Stimulated activated naive CD4-positive, alpha-beta T cell (primary cell): ENCODE measurements around the gene PANX2.
"Not testable (repeated sequence)": the region's sequence is repeated elsewhere in the genome, so short reads cannot be mapped to it uniquely, and the experiment has no call there.

Experiments used
- DNase-seq, 6 experiments: peaks; one replicate each; lab custom pipeline; 2025; lab: John Stamatoyannopoulos, UW

Gene PANX2, protein sequence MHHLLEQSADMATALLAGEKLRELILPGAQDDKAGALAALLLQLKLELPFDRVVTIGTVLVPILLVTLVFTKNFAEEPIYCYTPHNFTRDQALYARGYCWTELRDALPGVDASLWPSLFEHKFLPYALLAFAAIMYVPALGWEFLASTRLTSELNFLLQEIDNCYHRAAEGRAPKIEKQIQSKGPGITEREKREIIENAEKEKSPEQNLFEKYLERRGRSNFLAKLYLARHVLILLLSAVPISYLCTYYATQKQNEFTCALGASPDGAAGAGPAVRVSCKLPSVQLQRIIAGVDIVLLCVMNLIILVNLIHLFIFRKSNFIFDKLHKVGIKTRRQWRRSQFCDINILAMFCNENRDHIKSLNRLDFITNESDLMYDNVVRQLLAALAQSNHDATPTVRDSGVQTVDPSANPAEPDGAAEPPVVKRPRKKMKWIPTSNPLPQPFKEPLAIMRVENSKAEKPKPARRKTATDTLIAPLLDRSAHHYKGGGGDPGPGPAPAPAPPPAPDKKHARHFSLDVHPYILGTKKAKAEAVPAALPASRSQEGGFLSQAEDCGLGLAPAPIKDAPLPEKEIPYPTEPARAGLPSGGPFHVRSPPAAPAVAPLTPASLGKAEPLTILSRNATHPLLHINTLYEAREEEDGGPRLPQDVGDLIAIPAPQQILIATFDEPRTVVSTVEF

GRCh38 chr22:50170453-50171318 is at the start of gene PANX2:
TSS of gene PANX2 (plus strand) at chr22:50170731. CDS start at chr22:50170731, 0 bp downstream.
- no peak for DNase-seq

- no peak for DNase-seq
Observed at GRCh38 chr22:50121202-50121740, 49.3 kb upstream of the PANX2 start.

DNA sequence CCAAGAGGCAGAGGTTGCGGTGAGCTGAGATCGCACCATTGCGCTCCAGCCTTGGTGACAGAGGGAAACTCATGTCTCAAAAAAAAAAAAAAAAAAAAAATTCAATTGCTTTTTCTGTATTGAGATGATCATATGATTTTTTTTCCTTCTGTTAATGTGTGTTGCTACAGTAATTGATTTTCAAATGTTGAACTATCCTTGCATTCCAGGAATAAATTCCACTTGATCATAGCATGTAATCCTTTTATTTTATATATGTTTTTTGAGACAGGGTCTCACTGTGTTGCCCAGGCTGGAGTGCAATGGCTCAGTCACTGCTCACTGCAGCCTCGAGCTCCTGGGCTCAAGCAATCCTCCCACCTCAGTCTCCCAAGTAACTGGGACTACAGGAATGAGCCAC is 47.4 kb upstream of the PANX2 start:
- DNase-seq = no peak

DNA sequence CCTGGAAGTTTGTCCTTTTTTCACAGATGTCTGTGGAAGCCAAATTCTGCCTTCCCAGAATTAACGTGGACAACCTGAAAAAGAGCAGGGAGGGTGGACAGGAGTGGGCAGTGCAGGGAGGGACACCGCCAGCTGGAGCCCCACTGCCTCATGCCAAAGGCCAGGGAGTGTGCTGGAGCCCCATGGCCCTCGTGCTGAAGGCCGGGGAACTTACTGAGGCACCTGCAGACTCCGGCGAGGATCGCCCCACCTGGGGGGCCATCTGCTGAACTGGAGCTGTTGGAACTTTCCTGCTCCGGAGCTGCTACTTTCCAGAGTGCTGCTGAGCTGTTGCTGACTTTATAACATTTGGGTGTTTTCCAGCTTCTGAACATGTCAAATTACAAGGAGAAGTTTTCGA is 45.5 kb upstream of the PANX2 start:
- DNase-seq = no peak

DNA sequence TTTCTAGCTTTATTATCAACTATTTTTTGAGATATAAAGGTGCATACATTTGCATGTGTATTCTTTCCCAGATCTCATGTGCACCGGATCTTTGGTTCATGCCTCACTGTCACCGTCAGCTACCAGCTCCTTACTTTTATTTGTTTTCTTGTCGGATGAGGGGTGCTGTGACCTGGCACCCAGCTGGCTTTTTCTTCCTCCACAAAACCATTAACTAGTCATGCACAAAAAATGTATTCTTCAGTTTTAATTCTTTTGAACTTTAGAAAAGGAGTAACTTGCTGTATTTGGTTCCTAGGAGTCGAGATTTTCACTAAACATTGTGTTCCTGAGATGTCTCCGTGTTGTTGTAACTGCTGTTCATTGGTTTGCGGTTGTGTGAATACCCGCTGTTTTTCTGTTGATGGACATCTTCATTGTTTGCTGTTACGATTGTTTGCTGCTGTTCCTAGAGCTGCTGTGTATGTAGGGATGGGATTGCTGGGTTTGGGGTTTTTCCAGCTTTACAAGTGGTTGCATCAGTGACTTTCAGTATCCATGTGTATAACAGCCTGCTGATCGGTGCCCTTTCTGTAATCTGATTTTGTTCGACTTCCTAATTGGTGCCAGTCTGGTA is 41.3 kb upstream of the PANX2 start:
- DNase-seq = no peak

DNA sequence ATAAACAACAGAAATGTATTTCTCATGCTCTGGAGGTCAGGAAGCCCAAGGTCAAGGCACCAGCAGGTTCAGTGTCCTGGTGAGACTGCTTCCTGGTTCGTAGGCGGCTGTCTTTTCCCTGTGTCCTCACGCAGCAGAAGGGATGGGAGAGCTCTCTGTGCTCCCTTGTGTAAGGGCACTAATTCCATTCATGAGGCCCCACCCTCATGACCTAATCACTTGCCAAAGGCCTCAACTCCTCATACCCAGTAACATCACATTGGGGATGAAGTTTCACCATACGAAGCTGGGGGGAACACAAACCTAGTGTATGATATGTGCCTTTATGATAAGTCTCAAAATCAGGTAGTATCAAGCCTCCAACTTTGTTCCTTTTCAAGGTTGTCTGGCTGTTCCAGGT is 38.6 kb upstream of the PANX2 start:
- no peak for DNase-seq

DNA sequence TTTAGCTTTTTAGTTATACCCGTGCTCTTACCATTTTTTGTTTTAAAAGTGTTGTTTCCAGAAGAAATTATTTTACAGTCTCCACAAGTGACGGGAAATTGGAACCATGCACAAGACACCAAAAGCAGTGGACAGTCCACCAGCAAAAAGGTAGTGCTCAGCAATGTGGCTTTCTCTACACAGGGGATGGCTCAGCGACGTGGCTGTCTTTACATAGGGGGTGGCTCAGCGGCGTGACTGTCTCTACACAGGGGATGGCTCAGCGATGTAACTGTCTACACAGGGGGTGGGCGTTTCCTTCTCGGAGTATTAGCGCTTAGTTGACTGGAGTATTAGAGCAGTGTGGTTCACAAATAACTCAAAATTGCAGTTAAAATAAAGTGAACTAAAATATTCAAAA is 36.0 kb upstream of the PANX2 start:
- no peak for DNase-seq

- no peak for DNase-seq
Observed at GRCh38 chr22:50136581-50137015, 33.9 kb upstream of the PANX2 start.

GRCh38 chr22:50137277-50137676 is 33.3 kb upstream of the PANX2 start:
- not testable (repeated sequence) for DNase-seq

DNA sequence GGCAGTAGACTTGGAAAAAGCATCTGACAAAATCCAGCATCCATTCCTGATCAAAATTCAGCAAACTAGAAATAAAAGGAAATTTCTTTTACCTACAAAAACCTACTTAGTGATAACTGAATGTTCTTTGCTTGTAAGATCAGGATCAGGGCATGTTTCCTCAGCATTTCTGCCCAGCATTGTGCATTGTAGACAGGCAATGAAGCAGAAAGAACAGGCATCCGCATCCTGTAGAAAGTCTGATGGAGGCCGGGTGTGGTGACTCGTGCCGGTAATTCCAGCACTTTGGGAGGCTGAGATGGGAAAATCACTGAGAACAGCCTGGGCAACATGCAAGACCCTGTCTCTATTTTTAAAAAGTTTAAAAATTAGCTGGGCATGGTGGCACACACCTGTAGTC is 32.5 kb upstream of the PANX2 start:
- DNase-seq = no peak

DNA sequence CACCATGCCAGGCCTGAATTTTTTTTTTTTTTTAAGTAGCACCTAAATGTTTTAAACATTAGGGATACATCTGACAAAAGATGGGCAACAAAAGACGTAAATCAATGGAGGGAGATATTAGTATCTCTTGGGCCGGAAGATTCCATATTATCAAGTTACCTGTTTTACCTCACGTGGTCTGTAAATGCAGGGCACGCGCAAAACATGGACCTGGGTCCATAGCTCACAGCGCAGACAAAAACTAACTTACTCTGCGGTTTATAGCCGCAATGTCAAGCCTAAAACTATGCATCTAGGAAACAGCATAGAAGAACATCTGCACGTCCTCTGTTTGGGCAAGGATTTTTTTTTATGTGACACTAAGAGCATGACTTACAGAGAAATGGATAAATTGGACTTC is 31.5 kb upstream of the PANX2 start:
- no peak for DNase-seq

DNA sequence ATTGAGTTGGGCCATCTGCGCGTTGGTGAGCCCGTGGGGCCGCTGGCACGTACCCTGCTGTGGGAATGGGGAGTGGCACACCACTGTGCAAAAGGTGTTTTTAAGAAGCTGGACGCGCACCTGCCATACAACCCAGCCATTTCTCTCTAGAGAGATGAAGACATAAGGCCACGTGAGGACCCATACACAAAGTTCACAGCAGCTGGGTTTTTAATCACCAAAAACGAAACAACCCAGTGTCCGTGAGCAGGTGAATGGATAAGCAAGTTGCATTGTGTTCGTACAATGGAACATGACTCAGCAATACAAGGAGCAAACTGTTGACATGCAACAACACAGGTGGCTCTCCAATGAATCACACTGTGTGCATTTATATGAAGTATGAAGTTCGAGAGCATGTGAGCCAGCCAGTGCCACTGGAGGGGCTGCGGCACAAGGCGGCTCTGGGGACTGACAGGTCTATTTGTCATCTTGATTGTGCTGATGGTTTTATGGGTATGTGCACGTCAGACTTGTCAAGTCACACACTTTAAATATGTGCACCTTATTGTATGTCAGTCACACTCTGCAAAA is 30.6 kb upstream of the PANX2 start:
- no peak for DNase-seq

DNA sequence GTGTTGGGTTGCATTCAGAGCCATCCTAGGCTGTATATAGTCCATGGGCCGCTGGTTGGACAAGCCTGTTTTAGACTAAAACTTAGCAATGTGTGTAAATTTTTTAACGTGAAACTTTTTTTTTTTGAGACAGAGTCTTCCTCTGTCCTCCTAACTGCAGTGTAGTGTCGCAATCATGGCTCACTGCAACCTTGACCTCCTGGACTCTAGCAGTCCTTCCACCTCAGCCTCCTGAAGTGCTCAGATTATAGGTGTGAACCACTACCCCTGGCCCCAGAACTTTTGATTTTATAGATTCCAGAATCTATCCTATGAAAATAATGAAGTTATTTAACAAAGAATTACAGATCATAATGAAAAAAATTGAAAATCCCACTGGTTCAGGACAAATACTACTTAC is 29.9 kb upstream of the PANX2 start:
- no peak for DNase-seq

DNA sequence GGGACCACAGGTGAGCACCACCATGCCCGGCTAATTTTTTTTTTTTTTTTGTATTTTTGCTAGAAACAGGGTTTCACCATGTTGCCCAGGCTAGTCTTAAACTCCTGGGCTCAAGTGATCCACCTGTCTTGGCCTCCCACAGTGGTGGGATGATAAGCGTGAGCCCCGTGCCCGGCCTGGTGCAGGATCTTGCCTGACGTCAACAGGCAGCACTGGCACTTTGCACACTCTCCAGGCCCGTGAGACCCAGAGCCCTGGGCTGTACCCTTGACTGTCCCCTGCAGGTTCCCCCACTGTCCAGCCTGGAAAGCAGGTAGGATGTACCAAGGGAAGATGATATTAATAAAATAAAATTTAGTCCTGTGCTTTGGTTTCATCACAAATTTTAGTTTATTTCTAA is 29.1 kb upstream of the PANX2 start:
- DNase-seq = no peak

- no peak for DNase-seq
Observed at GRCh38 chr22:50141891-50142363, 28.6 kb upstream of the PANX2 start.

GRCh38 chr22:50143096-50143495 is 27.4 kb upstream of the PANX2 start:
- no peak for DNase-seq

DNA sequence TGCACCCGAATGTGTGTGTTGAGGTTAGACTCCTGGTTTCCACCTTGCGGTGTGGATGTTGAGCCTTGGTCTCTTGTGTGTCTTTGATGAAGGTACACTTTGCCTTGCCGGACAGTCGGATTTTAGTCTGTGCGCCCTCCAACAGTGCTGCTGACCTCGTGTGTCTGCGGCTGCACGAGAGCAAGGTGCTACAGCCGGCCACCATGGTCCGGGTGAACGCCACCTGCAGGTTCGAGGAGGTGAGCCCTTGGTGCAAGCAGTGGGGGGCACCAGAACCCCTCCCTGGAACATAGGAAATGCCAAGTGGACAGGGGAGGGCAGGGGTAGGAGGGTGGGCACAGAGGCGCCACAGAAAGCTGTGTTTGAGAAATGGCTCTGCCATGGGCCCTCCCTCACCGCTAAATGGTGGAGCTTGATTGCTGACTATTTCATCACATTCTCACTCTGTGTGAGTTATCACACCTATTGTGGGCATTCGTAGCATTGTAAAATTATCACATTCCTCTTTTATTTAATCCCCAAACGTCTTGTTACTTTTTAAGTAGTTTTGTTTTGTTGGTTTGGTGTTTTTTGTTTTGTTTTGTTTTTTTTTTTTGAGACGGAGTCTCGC is 26.4 kb upstream of the PANX2 start:
- DNase-seq = no peak

- DNase-seq = no peak
Observed at GRCh38 chr22:50145721-50146438, 24.7 kb upstream of the PANX2 start.

DNA sequence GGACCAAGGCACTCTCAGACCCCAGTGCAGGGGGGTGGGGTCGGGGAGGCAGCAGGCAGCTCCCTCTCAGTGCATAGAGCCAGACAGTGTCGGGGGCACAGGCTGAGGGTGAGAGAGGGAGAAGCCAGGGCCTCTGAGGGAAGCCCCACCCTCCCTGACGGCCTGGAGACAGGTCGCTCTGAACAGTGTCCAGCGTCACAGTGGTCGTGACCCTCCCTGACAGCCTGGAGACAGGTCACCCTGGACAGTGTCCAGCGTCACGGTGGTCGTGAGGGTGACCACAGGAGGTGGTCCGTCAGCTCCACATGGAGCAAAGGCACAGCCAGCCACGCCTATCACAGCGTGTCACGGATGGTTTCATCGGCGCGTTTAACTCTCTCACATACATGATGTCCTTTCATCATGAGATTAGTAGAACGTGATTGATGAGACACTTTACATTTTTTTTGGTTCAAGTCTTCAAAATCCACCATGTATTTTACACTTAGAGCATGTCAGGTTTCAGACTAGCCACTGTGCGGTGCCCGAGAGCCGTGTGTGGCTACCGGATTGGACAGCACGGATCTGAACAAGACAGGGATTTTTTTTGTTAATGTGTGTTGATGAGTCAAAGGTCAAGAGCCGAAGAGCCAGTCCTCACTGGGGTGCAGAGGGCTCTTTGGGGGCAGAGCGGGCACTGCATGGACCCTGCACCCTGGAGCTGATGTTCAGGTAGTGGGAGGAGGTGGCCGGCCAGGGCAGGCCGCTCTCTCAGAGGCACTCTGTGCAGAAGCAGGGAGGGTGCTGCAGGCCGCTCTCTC is 23.9 kb upstream of the PANX2 start:
- no peak for DNase-seq
